GM21528 (cell line): Measurements from ENCODE around the gene TPM1.

Experiments
- ATAC-seq: cut with Tn5 transposase; IDR thresholded peaks from one replicate; pipeline ENCODE4 v1.9.1; 2021; ENCODE audit warnings: mild to moderate bottlenecking, moderate library complexity; ENCODE audit not compliant: unreplicated experiment, low FRiP score

TPM1 gene

DNA sequence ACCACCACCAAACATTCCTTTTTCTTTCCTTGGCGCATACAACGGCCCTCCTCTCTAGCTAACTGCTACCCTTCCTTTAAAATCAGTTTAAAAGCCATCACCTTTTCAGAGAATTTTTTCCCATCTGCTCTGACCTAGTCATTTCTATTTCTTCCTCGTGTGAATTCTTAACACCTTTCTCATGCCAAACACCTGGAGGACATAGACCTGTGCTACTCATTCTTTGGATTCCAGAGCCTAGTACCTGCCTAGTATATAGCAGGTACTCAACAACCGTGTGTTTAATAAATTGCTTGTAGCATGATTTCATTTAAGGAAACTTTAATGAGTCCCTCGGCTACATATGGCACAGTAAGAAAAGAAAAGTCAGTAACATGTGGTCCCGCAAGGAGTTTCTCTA lies 2.0 kb upstream of the TPM1 start:
- ATAC-seq, result no peak

DNA sequence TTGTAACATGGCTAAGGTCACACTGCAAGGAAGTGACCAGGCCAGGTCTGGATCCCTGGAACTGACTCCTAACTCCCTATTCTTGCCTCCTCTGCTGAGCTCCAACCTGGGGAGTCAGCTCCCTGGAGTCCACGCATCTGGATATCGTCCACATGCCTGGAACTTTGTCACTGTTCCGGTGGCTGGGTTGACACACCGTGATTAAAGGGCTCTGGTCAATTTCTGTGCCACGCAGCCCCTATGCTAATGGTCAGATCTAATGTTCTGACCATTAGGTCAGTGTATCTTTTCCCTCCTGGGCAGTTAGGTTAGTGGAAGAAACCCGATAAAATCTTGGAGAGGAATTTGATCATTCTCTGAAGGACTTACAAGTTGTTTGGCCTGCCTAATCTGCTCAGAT lies 1.6 kb upstream of the TPM1 start:
- no peak for ATAC-seq

DNA sequence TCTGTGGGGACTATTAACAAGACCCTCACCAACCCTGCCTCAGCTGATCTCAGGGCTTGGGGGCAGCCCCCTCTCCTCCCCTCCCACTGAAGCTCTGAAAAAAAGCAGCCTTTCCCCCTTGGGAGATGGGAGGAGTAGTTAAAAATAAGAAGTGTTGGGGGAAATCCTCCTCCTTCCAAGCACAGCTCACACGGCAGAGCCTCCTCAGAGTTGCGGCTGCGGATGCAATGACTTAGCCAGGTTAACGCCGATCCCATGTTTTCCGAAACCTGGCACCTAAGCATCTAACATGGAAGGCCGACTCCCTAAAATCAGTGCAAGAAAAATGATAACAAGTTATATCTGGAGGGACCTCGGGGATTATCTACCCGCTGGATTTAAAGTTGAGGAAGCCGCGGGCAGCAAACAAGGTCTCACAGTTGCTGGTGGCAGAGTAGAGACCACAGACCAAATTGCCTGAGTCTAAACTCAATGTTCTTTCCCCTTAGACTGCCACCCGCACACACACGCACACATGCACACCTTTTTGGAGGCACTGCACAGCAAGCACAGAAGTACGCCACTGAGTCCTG lies 1.1 kb upstream of the TPM1 start:
- no peak for ATAC-seq

DNA sequence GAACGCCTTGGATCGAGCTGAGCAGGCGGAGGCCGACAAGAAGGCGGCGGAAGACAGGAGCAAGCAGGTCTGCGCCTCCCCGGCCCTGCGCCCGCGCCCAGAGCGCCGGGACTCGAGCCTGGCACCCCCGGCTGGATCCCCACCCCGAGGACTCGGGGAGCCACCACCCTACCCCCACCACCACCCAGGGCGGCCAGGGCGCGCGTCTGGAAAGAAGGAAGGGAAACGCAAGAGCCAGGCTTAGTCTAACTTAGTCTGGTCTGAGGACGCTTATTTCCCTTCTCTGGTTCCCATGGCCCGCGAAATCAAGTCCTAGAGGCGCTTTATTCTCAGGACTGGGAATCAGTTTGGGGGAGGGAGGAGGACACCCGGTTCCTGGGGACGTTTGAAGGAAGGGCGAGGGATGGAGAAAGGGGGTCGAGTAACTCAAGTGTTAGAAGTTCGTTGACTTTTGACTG lies 359 bp downstream of the TPM1 start:
- ATAC-seq, result no peak

DNA sequence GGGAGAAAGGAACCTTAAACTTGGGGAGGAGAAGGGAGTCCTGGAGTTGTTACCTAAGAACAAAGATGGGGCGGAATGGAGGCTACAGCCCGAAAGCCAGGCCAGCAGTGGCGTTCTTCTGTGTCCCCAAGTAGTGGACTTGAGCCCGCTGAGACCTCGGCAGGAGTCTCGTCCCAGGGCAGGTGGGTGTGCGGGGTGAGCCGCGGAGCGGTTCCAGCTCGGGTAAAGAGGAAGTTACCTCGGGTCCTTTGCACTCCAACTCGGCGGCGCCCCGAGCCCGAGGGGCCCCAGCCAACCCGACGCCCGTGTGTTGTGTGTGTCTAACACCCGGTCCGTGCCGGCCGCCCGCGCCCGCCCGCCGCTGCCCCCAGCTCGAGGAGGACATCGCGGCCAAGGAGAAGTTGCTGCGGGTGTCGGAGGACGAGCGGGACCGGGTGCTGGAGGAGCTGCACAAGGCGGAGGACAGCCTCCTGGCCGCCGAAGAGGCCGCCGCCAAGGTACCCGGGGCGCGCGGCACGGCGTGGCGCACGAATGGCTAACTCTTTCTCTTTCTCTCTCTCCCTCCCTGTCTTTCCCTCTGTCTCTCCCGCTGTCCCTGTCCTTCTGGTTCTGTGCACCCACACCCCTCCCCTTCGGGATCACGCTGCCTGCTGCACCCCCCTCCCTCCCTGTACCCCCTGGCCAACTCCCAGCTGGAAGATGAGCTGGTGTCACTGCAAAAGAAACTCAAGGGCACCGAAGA lies 959 bp downstream of the TPM1 start:
- ATAC-seq, result no peak

DNA sequence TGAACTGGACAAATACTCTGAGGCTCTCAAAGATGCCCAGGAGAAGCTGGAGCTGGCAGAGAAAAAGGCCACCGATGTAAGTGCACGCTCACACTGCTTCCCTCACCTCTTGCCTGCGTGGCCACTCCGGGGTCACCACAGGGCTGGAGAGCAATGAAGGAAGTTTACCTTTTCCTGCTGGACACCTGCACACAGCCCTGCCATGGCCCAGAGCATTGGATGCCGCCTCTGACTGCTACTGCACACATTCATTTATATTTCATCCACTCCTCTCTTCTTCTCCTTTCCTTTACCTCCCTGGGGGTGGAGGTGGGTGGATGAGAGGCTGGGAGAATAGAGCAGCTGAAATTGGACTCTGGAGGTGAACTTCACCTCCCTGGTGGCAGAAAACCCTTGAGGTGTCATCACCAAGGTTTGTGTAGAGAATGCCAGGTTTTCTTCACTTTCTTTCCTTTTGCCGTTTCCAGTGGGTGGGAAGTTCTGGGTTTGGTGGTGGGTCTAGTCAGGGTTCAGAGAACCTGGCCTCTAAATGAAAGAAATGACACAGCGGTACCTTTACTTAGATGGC lies 1.6 kb downstream of the TPM1 start:
- no peak for ATAC-seq

DNA sequence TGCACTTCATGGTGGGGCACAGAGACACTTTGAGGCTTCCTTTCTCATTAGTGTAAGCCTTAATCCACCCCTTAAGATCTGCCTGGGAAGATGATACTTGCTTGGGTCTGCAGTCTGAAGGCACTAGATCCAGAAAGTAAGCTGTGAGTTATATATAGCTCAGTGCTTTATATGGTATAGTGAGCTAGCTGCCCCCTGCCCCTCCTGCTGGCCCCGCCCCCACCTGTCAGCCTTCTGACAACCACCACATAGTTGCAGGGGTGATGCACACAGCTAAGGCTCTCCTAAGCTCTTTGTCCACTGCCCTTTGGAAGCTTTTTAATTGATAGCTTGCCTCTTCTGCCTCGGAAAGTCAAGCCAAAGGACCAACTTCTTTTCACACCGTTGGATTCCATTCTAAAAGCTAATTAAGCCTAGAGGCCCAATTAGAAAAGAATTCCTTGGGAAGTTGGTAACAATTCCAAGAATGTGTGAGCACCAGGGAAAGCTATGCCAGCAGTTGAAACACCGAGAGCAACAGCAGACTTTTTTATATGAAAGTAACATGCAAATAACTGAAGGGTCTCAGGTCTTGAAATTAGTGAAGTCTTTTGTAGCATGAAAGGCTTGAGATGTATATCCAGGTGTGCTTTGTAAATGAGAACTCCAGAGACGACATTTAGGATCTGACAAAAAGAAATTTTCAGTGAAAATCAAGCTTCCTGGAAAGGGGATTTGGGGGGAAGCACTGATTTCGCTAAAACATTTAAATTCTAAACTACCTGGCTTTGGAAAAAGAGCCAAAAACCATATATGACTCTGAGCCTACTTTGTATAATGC lies 2.3 kb downstream of the TPM1 start:
- ATAC-seq, result no peak

DNA sequence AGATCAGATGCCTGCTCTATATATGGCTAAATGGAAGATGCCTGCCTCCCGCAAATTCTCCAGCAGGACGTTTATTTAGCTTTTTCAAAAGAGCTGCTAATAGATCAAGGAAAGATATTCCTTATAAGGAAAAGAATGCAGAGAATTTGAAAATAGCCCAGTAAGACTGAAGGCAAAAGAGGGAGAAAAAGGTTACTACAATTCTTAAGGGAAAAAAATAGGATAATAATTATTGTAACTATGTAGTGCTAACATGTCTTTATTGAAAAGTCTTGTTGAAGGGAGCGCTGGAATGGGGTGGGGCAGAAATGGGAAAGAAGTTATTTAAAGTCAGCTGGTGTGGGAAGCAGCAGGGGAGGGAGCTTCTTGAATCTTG lies 2.9 kb downstream of the TPM1 start:
- no peak for ATAC-seq

DNA sequence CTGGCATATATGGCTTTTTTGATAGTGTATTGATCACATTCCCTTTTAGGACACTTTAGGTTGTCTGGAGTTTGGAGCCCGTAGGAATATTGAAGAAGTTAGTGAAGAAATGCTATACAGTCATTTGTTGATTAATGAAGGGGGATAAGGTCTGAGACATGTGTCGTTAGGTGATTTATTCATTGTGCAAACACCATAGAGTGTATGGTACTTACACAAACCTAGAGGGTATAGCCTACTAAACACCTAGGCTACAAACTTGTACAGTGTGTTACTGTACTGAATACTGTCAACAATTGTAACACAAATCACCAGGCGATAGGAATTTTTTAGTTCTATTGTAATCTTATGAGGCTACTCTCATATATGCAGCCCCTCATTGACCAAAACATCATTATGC lies 3.3 kb downstream of the TPM1 start:
- no peak for ATAC-seq

DNA sequence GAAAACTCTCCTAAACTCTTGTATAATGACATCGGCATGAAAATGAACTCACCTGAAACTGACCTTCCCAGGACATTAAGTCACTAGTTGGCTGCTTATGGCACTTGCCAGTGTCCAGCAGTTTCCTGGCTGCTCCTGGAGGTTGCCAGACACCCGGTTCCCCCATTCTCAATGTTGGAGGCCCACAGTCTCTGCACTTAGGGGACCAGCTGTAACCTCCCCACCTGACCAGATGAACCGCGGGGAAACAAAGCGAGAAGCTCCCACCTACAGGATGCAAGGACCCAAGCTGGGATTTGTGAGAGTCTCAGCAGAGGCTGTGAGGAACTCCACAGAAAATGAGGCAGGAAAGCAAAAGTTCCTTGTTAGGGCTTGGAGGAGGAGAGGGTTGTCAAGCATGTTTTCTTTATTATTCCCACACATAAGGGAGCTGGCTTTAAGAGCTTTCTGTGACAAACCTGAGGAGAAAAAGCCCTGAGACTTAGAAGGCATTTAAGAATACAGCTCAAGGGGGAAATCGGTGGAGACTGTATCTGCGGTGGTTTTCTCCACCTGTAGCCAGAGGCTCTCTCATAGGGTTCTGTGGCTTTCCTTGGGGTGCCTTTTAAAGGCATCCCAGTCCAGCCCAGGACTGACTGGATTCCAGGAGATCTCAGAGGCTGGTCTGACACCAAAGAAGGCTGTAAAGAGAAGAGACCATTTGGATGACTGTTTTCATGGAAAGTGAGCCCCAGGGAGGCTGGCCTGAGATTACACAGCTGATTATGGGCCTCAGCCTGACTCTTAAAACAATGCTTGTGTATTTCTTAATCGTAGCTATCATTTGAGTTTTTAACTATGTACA lies 4.6 kb downstream of the TPM1 start:
- ATAC-seq, result no peak

DNA sequence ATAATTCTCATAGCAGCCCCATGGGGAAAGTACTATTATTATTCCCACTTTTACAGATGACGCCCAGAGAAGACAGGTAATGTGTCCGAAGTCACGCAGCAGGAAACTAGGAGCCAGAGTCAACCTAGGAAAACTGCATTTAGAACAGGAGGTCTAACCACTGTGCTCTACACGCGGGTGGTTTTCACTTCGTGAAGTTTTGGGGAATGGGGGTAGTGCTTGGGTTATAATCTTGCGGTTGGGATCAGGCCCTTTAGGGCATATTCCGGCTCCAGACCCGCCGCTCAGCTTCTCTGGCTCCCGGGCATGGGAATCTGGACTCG lies 5.2 kb downstream of the TPM1 start:
- ATAC-seq, result no peak

DNA sequence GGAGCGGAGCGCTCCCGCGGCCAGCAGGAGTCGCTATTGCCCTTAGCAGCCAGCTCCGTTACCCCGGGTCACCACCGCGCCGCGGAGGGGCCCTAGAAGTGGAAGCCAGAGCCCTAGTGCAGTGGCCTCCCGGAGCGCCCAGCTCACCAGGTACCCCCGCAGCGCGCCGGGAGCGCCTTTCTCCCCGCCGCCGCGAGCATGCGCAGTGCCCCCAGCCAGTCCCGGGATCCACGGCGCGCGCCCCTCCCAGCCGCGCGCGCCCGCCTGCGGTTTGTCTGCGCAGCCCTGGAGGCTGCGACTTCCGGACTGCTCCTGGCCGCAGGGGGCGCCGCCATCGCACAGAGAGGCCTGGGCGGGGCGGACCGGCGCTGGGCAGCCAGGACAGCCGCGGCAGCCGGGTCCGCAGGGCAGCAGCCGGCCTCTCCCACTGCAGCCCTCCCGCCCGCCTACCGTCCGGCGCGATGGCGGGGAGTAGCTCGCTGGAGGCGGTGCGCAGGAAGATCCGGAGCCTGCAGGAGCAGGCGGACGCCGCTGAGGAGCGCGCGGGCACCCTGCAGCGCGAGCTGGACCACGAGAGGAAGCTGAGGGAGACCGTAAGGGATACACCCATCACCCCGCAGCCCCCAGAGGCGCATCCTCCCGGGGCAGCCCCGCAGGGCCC lies 5.7 kb downstream of the TPM1 start:
- peak; percentile 83 for ATAC-seq

DNA sequence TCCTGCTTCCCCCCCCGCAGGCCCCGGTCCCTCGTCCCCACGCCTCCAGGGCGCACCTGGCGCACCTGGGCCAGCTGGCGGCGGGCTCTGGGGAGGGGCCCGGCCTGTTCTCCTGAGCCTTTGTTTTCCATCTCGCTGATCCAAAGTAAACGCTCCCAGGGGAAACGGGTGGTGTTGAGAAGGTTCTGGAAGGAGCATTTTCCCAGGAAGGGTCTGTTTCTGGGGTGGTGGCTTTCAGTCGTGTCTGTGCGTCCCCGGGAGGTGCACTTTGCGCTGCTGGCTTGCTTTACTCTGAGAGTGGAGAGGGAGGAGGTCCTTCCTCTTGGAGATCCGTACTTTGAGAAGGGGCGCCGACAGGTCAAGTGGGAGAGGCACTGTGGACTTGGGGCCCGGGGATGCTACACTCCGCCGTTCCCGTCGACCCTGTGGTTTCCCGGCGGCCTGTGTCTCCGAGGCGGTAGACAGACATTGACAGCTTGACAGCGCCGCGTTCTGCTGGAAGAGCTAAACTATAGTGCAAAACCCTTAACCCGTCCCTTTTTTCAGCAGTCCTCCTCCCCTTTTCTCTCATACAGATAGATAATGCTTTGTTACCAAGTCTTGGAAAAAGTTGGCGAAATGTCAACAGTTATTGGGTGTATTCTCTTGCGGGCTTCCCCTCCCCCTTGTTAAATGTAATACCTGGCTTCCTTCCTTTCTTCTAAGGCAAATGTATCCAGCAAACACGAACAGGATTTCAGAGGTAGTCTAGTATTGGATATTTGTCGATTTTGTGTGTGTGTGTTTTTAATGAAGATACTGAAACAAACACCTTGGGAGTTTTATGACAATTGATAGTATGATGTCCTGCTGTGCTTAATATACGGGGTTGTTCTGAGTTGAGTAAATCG lies 6.5 kb downstream of the TPM1 start:
- peak; percentile 35 for ATAC-seq

DNA sequence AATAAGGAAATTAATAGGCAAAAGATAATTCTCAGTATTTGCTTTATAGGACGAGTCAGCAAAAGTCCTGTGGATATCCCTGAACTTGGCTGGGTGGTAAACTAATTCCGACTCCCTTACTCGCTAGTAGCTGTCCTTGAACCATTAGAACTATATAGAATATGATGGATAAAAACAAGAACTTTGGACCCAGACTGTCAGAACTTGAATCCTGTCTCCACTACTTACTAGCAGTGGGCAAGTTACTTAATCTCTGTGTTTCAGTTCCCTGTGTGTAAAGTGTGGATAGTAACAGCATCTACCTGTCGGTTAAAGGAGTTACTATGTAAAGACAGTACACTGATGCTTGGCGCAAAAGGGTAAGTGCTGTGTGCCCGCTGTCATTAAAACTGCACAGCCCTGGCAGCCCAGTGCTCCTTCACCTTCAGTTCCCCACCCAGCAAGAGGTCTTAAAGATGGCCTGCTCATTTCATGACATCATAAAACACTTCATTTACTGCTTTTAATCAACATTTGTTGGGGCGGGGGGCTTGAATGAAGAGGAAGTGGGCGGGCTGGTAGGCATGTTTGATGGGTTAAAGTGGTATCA lies 7.3 kb downstream of the TPM1 start:
- no peak for ATAC-seq

DNA sequence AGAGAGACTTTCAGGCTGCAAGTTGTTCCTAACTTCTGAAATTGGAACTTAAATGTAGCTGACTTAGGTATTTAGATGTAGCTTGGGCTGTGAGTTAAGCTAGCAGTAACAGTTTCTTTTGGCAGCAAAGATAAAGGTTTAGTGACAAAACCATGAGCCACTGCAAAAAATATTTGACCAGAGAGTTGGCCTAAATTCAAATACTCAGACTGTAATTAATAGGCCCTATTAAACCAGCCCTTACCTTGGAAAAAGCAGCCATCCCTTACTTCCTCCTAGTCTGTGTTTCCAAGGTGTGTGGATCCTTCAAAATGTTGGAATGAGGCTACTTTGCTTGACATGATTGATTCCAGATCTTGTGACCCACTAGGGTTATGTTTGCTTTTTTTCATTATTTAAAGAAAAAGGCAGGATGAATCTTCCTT lies 8.2 kb downstream of the TPM1 start:
- ATAC-seq, result no peak

DNA sequence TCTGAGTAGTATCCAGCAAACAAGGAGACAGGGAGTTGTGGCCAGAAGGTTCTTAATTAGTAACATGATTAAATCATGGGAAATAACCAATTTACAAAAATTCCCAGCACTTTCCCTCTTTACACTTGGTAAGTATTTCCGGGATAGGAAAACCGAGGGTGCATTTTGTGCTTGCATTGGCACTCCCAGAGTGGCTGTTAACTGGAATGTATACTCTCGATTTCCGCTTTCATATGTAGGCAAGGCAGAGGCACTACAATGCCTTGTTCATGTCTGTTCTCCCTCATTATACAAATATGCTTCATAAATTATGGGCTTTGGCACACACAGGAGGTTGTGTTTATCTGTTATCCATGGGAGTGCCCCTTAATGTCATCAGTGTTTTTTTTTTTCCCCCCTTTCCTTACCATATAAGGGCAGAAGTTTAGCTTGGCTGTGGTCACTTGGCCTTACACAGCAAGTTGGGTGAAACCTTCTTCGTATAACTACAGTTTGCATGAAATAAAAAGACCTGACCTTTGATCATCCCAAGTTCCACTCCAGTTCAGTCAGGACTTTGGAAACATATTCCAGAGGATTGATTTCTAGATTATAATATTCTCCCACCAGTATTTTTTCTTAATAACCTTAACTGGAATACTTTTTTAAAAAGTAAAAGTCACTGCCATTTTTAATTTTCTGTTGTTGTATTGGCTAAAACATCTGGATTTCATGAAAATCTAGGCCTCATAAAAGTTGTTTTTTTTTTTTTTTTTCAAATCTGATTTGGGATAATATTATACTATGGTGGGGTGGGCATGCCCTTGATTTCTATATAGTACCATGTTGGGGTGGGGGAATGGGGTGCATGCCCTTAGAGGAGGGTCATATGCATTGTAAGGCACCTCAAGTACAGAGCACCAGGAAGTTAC lies 8.9 kb downstream of the TPM1 start:
- ATAC-seq, result no peak

DNA sequence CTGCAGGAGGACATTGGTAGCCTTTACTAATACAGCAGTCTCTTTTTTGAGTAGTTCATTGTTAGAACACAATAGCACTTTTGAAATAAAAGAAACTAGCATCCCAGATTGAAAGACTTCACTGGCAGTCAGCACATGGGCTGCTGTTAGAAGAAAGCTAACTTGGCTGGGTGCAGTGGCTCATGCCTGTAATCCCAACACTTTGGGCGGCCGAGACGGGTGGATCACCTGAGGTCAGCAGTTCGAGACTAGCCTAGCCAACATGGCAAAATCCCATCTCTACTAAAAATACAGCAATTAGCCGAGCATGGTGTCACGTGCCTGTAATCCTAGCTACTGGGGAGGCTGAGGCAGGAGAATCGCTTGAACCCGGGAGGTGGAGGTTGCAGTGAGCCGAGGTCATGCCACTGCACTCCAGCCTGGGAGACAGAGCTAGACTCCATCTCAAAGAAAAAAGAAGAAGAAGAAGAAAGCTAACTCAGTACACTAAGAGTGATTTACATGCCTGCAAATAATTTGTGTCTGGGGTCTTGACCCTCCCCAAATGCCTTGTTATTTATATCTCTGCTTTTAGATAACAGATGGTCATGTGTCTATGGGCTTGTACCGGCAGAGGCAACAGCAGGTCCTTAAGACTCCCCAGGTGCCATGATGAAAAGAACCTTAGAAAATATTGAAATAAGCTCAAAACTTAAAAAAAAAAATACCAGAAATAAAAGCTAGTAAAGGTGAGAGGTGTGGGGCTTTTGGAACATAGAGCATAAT lies 9.7 kb downstream of the TPM1 start:
- no peak for ATAC-seq
